ENCODE measurements around the gene MYBPC1. TPM values are rescaled to one million over a fixed set of nuclear protein-coding genes. Genes with fewer than 3 reads are reported as not detected.
A peak's percentile ranks its signal among the peaks of the same experiment; 100 is the strongest.

The MYBPC1 gene
- total RNA-seq, 1 experiment from 2014 or later, result not detected

DNA sequence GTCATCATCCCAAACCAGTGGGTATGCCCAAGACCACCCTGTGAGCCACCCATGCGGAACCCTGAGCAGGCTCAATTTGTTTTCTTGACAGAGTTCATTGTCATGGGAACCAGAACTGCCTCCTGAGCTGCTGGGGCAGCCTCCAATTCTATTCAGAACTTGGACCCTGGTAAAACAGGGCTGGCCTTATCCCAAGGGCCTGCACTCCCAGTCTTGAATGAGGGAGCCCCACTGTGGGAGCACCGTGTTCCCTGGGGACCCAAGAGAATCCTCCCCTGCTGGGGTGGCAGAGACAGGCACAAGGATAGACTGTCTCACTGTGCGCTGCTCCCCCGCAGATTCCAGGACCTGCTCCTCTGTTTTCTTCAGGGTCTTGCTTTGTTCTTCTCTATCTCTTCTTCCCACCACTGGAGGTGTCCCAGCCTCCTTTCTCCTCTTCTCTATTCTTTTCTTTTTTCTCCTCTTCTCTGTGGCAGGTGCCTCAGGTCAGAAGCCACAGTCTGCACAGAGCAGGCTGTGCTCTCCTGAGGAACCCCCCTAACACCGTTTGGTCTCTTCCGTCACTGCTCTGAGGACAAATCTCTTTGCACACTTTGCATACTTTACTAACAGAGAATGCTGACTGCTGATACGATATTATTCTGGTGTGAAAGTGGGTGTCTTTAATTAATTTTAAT is 71.4 kb downstream of the MYBPC1 start:
- intact Hi-C loops (cut with micrococcal nuclease; ENCODE audit: unreplicated experiment) (no loop called here), in situ Hi-C loops (cut with HindIII; ENCODE audit: low pct_unique_long_range_greater_than_20kb, low sequenced_read_pairs) (no loop called here)
- CTCF ChIA-PET, result no interaction called here
- Histone ChIP-seq H3K36me3 (ENCODE audit: control insufficient read depth, insufficient read depth, low read length) (no peaks in the 10 kb centered on the region), H3K27me3 (ENCODE audit: control insufficient read depth, insufficient read depth, low read length) (peaks cover 5% of the 10 kb centered on the region; the same call in 1 of the 2 replicates), H3K9me3 (ENCODE audit: control insufficient read depth, insufficient read depth, low read depth, low read length) (no peaks in the 10 kb centered on the region), H3K4me3 (ENCODE audit: low read depth in 2 of 2, low read length in 2 of 2) (no peak overlapping the region), H3K4me1 (ENCODE audit: control insufficient read depth, insufficient read depth, low read length) (no peaks in the 10 kb centered on the region), H3K27ac (ENCODE audit: low read length) (no peak overlapping the region)
- POLR2A ChIA-PET, result no interaction called here
- no peak for DNase-seq (ENCODE audit: low read depth, low spot score)
- TF ChIP-seq POLR2AphosphoS5 (IDR thresholded peaks at IDR 0.05; ENCODE audit: low read depth, low read length), result no peak
- no peak for TF ChIP-seq TCF7L2 (IDR thresholded peaks at IDR 0.05; ENCODE audit: low read depth, low read length)
- no peak for TF ChIP-seq SIN3A (IDR thresholded peaks at IDR 0.05; ENCODE audit: borderline replicate concordance, insufficient read depth, low read depth, low read length)
- TF ChIP-seq, protein P1, sequence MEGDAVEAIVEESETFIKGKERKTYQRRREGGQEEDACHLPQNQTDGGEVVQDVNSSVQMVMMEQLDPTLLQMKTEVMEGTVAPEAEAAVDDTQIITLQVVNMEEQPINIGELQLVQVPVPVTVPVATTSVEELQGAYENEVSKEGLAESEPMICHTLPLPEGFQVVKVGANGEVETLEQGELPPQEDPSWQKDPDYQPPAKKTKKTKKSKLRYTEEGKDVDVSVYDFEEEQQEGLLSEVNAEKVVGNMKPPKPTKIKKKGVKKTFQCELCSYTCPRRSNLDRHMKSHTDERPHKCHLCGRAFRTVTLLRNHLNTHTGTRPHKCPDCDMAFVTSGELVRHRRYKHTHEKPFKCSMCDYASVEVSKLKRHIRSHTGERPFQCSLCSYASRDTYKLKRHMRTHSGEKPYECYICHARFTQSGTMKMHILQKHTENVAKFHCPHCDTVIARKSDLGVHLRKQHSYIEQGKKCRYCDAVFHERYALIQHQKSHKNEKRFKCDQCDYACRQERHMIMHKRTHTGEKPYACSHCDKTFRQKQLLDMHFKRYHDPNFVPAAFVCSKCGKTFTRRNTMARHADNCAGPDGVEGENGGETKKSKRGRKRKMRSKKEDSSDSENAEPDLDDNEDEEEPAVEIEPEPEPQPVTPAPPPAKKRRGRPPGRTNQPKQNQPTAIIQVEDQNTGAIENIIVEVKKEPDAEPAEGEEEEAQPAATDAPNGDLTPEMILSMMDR (IDR thresholded peaks at IDR 0.05), result no peak
- ATAC-seq, result no peak
- no TSS peak for BruUV-seq (replicated peaks)

DNA sequence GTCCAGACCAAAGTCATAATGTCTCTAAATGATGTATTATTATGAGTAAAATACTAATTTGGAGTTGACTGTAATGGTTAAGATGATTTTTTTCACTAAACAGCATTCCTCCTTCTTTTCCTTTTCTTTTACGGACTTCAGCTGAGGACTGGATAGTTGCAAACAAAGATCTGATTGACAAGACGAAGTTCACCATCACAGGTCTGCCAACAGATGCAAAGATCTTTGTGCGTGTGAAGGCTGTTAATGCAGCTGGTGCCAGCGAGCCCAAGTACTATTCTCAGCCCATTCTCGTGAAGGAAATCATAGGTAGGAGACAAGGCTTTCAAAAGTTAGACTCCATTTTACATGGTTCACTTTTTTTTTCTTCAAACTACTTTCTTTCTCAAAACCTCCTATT is 72.8 kb downstream of the MYBPC1 start:
- Histone ChIP-seq H3K4me3 (ENCODE audit: low read depth in 2 of 2, low read length in 2 of 2) (no peak overlapping the region), H3K36me3 (ENCODE audit: control insufficient read depth, insufficient read depth, low read length) (no peaks in the 10 kb centered on the region), H3K27me3 (ENCODE audit: control insufficient read depth, insufficient read depth, low read length) (peaks cover 5% of the 10 kb centered on the region; the same call in 1 of the 2 replicates), H3K4me1 (ENCODE audit: control insufficient read depth, insufficient read depth, low read length) (no peaks in the 10 kb centered on the region), H3K9me3 (ENCODE audit: control insufficient read depth, insufficient read depth, low read depth, low read length) (no peaks in the 10 kb centered on the region), H3K27ac (ENCODE audit: low read length) (no peak overlapping the region)
- ChIA-PET POLR2A (no interaction called here), CTCF (no interaction called here)
- no TSS peak for BruUV-seq (replicated peaks)
- intact Hi-C loops (cut with micrococcal nuclease; ENCODE audit: unreplicated experiment) (no loop called here), in situ Hi-C loops (cut with HindIII; ENCODE audit: low pct_unique_long_range_greater_than_20kb, low sequenced_read_pairs) (no loop called here)
- DNase-seq (ENCODE audit: low read depth, low spot score) (no peak), ATAC-seq (no peak)
- TF ChIP-seq, protein P2, sequence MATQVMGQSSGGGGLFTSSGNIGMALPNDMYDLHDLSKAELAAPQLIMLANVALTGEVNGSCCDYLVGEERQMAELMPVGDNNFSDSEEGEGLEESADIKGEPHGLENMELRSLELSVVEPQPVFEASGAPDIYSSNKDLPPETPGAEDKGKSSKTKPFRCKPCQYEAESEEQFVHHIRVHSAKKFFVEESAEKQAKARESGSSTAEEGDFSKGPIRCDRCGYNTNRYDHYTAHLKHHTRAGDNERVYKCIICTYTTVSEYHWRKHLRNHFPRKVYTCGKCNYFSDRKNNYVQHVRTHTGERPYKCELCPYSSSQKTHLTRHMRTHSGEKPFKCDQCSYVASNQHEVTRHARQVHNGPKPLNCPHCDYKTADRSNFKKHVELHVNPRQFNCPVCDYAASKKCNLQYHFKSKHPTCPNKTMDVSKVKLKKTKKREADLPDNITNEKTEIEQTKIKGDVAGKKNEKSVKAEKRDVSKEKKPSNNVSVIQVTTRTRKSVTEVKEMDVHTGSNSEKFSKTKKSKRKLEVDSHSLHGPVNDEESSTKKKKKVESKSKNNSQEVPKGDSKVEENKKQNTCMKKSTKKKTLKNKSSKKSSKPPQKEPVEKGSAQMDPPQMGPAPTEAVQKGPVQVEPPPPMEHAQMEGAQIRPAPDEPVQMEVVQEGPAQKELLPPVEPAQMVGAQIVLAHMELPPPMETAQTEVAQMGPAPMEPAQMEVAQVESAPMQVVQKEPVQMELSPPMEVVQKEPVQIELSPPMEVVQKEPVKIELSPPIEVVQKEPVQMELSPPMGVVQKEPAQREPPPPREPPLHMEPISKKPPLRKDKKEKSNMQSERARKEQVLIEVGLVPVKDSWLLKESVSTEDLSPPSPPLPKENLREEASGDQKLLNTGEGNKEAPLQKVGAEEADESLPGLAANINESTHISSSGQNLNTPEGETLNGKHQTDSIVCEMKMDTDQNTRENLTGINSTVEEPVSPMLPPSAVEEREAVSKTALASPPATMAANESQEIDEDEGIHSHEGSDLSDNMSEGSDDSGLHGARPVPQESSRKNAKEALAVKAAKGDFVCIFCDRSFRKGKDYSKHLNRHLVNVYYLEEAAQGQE (IDR thresholded peaks at IDR 0.05; ENCODE audit: insufficient read depth in 1 of 2, low read depth in 2 of 2, low read length in 1 of 2), result no peak

- BruUV-seq (replicated peaks), result no TSS peak
- ChIA-PET POLR2A (no interaction called here), CTCF (interaction anchor here (0.6 to 0.9 kb wide), 2 partner anchors 54 to 63 kb away, joined by 3 to 6 read pairs; no protein-coding TSS in a partner anchor)
- no peak for TF ChIP-seq TCF7L2 (IDR thresholded peaks at IDR 0.05; ENCODE audit: low read depth, low read length)
- TF ChIP-seq, protein P1 (IDR thresholded peaks at IDR 0.05), result peak; percentile 70
- no peak for ATAC-seq
- no peaks in the 10 kb centered on the region for H3K4me1 ChIP-seq (ENCODE audit: control insufficient read depth, insufficient read depth, low read length)
- H3K27ac ChIP-seq (ENCODE audit: low read length), result no peak overlapping the region
- peaks cover 2% of the 10 kb centered on the region; the same call in 1 of the 2 replicates for H3K27me3 ChIP-seq (ENCODE audit: control insufficient read depth, insufficient read depth, low read length)
- no peak for DNase-seq (ENCODE audit: low read depth, low spot score)
- H3K36me3 ChIP-seq (ENCODE audit: control insufficient read depth, insufficient read depth, low read length), result no peaks in the 10 kb centered on the region
- H3K4me3 ChIP-seq (ENCODE audit: low read depth in 2 of 2, low read length in 2 of 2), result no peak overlapping the region
- in situ Hi-C loops (cut with HindIII; ENCODE audit: low pct_unique_long_range_greater_than_20kb, low sequenced_read_pairs) (no loop called here), intact Hi-C loops (cut with micrococcal nuclease; ENCODE audit: unreplicated experiment) (no loop called here)
- H3K9me3 ChIP-seq (ENCODE audit: control insufficient read depth, insufficient read depth, low read depth, low read length), result no peaks in the 10 kb centered on the region
These were observed 75.4 kb downstream of the MYBPC1 start for GRCh38 chr12:101670007-101670671.

Data from Panc1 (cell line).